ENCODE data around the gene BUD31. TPM values are rescaled to one million over a fixed set of nuclear protein-coding genes. Genes with fewer than 3 reads are reported as not detected.

The BUD31 gene
- total RNA-seq, 3 donors from 2014 or later: 53.9 to 69.8 (median 65.4) TPM

DNA sequence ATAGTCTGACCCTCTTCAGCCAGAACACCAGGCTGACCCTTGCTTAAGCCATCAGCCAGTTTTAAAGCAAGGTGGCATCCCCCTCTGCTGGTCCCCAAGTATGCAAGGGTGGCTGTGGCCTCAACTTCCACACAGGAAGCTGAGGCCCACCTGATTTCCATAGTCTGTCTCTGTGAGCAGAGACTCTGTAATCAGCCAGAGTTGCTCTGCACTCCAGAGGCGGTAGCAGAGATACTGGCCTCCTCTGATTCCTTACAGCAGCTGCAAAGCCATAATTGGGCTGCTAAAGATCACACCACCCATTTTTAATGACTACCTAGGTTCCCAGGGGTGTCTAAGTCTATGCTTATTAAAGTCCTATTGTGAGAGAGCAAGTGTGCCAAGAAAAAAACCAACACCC lies 2.2 kb upstream of the BUD31 start:
- no peaks in the 10 kb centered on the region for H3K27me3 ChIP-seq
- no peaks in the 10 kb centered on the region for H3K9me3 ChIP-seq
- DNase-seq (ENCODE audit: low spot score in 2 of 2): no peak
- H3K36me3 ChIP-seq: no peaks in the 10 kb centered on the region
- no peak overlapping the region for H3K4me3 ChIP-seq
- peaks cover 3 to 16% of the 10 kb centered on the region in 2 donors for H3K4me1 ChIP-seq
- intact Hi-C loops (cut with DNase I; ENCODE audit: low total_unique reads): no loop called here
- no peak overlapping the region for H3K27ac ChIP-seq
- TF ChIP-seq POLR2A (IDR thresholded peaks at IDR 0.05) (no peak), CTCF (IDR thresholded peaks at IDR 0.05) (no peak), POLR2AphosphoS5 (IDR thresholded peaks at IDR 0.05) (no peak)

GRCh38 chr7:99407872-99408378 lies 844 bp upstream of the BUD31 start:
- intact Hi-C loops (cut with DNase I; ENCODE audit: low total_unique reads): no loop called here
- H3K36me3 ChIP-seq: no peaks in the 10 kb centered on the region

GRCh38 chr7:99409192-99409572 lies 413 bp downstream of the BUD31 start:
- no peaks in the 10 kb centered on the region for H3K9me3 ChIP-seq
- DNase-seq (ENCODE audit: low spot score in 2 of 2): no peak
- peaks cover 3 to 16% of the 10 kb centered on the region in 2 donors for H3K4me1 ChIP-seq
- peak overlapping the region; percentile 84 to 100 (median 98) for H3K4me3 ChIP-seq
- H3K27ac ChIP-seq: peak overlapping the region; percentile 96 to 97
- intact Hi-C loops (cut with DNase I; ENCODE audit: low total_unique reads): no loop called here
- H3K36me3 ChIP-seq: no peaks in the 10 kb centered on the region
- TF ChIP-seq POLR2A (IDR thresholded peaks at IDR 0.05) (no peak), CTCF (IDR thresholded peaks at IDR 0.05) (no peak), POLR2AphosphoS5 (IDR thresholded peaks at IDR 0.05) (no peak)
- no peaks in the 10 kb centered on the region for H3K27me3 ChIP-seq

More at GRCh38 chr7:99407872-99408378, 844 bp upstream of the BUD31 start:
- Histone ChIP-seq H3K27me3 (no peaks in the 10 kb centered on the region), H3K4me3 (peak overlapping the region; percentile 84 to 100 (median 98)), H3K4me1 (peaks cover 3 to 16% of the 10 kb centered on the region in 2 donors), H3K27ac (peak overlapping the region; percentile 96 to 97), H3K9me3 (no peaks in the 10 kb centered on the region)
- TF ChIP-seq POLR2AphosphoS5 (IDR thresholded peaks at IDR 0.05) (peak in 1 of 3 donors; percentile 15), CTCF (IDR thresholded peaks at IDR 0.05) (no peak), POLR2A (IDR thresholded peaks at IDR 0.05) (no peak)
- DNase-seq (ENCODE audit: low spot score in 2 of 2): peak in 1 of 2 donors; percentile 37

GRCh38 chr7:99409806-99410205 lies 1.0 kb downstream of the BUD31 start:
- Histone ChIP-seq H3K27me3 (no peaks in the 10 kb centered on the region), H3K27ac (peak overlapping the region; percentile 96 to 97), H3K4me3 (peak overlapping the region; percentile 84 to 100 (median 98)), H3K36me3 (no peaks in the 10 kb centered on the region), H3K9me3 (no peaks in the 10 kb centered on the region), H3K4me1 (peaks cover 3 to 16% of the 10 kb centered on the region in 2 donors)
- no peak for TF ChIP-seq POLR2AphosphoS5 (IDR thresholded peaks at IDR 0.05)
- intact Hi-C loops (cut with DNase I; ENCODE audit: low total_unique reads): no loop called here
- DNase-seq (ENCODE audit: low spot score in 2 of 2): no peak

DNA sequence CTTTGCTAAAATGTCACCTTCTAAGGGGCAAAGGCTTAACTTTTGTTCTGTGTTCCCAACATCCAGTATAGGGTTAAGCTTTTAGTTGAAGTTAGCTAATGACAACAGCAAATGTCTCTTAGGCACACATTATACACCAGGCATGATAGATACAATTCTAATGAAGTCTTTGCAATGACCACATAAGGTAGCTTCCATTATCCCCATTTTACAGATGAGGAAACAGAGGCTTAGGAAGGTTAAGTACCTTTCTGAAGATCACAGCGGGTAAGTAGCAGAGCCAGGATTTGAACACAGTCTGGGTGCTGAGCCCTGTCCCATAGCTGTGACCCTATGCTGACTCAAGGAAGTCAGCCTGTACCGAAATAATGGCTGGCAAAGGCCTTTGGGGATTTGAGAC lies 1.9 kb downstream of the BUD31 start:
- H3K27ac ChIP-seq: no peak overlapping the region
- no peak overlapping the region for H3K4me3 ChIP-seq
- intact Hi-C loops (cut with DNase I; ENCODE audit: low total_unique reads): no loop called here
- no peaks in the 10 kb centered on the region for H3K36me3 ChIP-seq
- no peaks in the 10 kb centered on the region for H3K9me3 ChIP-seq
- H3K4me1 ChIP-seq: peaks cover 3 to 16% of the 10 kb centered on the region in 2 donors
- no peaks in the 10 kb centered on the region for H3K27me3 ChIP-seq
- no peak for TF ChIP-seq POLR2AphosphoS5 (IDR thresholded peaks at IDR 0.05)
- TF ChIP-seq CTCF (IDR thresholded peaks at IDR 0.05): no peak
- TF ChIP-seq POLR2A (IDR thresholded peaks at IDR 0.05): no peak
- DNase-seq (ENCODE audit: low spot score in 2 of 2): no peak
